WERI-Rb-1 (cell line): Measurements from ENCODE around the gene PRDM8.

ENCODE experiments used
- DNase-seq: peaks from one replicate; pipeline ENCODE4 v3.0.0-alpha.2; 2020
- H3K27ac ChIP-seq: fragments of 250-450 bp; sonication (Bioruptor Pico); 2 replicates; pipeline ENCODE4 v1.5.1; 2020; ENCODE audit warnings: mild to moderate bottlenecking, moderate library complexity
- H3K27me3 ChIP-seq: fragments of 250-450 bp; sonication (Bioruptor Pico); 2 replicates; pipeline ENCODE4 v1.5.1; 2021; ENCODE audit warnings: mild to moderate bottlenecking, low read depth, moderate library complexity; ENCODE audit not compliant: insufficient read depth, severe bottlenecking
- H3K36me3 ChIP-seq: fragments of 250-450 bp; sonication (Bioruptor Pico); 2 replicates; pipeline ENCODE4 v1.5.1; 2020; ENCODE audit warnings: mild to moderate bottlenecking, moderate library complexity
- H3K4me3 ChIP-seq: 2 replicates; pipeline ENCODE4 v1.5.1; 2011; ENCODE audit warnings: low read depth, mild to moderate bottlenecking, control low read depth, low read length
- H3K9me3 ChIP-seq: fragments of 250-450 bp; sonication (Bioruptor Pico); 2 replicates; pipeline ENCODE4 v1.5.1; 2021; ENCODE audit warnings: mild to moderate bottlenecking, moderate library complexity; ENCODE audit not compliant: severe bottlenecking
- CTCF ChIP-seq: IDR thresholded peaks from 2 replicates; pipeline ENCODE4 v1.5.1; 2011; ENCODE audit warnings: low read depth, mild to moderate bottlenecking, control low read depth, inconsistent platforms, low read length

Gene PRDM8

GRCh38 chr4:80208610-80209339 is 11.5 kb downstream of the PRDM8 start:
- no peak for TF ChIP-seq CTCF
- Histone ChIP-seq H3K4me3 (no peak overlapping the region), H3K27ac (no peak overlapping the region), H3K9me3 (no peaks in the 10 kb centered on the region), H3K36me3 (peaks cover 11% of the 10 kb centered on the region), H3K27me3 (no peaks in the 10 kb centered on the region)
- DNase-seq, result no peak

DNA sequence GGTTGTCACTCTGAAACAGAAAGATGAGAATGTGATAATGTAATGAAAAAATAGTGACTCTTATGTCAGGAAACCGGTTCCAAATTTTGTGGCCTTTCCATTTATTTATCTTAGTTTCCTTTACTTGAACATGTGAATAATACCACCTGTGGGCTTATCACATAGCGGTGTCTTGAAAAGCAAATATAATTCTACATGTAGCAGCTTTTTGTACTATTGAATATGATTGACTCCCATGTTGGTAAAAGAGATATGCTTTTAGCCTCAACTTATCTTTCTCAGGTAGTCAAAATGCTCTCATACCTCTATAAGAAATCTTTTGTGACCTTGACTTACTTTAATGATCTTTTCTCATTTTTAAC is 12.0 kb downstream of the PRDM8 start:
- Histone ChIP-seq H3K27me3 (no peaks in the 10 kb centered on the region), H3K9me3 (no peaks in the 10 kb centered on the region), H3K4me3 (no peak overlapping the region), H3K27ac (no peak overlapping the region), H3K36me3 (peaks cover 6% of the 10 kb centered on the region)
- no peak for TF ChIP-seq CTCF
- no peak for DNase-seq

DNA sequence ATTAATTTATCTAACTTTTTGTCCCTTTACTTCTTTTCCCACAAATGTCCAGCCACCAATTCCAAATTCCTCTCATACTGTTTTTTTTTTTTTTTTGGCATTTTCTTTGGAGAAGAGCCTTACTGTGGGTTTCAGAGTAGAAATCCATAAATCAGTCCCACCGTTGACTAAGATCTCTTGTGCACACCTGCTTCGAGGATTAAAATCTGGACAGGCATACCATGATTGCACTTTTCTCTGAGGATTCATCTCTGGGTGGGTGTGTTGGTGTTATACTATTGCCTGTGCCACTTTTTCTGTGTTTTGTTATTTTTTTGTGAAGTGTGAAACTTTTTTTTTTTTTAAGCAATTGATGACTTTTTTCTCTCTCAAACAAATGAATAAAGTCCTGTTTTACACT is 13.2 kb downstream of the PRDM8 start:
- no peak for TF ChIP-seq CTCF
- Histone ChIP-seq H3K4me3 (no peak overlapping the region), H3K36me3 (no peaks in the 10 kb centered on the region), H3K27me3 (no peaks in the 10 kb centered on the region), H3K27ac (peak overlapping the region; percentile 7; the same call in 1 of the 2 replicates), H3K9me3 (no peaks in the 10 kb centered on the region)
- DNase-seq, result no peak

DNA sequence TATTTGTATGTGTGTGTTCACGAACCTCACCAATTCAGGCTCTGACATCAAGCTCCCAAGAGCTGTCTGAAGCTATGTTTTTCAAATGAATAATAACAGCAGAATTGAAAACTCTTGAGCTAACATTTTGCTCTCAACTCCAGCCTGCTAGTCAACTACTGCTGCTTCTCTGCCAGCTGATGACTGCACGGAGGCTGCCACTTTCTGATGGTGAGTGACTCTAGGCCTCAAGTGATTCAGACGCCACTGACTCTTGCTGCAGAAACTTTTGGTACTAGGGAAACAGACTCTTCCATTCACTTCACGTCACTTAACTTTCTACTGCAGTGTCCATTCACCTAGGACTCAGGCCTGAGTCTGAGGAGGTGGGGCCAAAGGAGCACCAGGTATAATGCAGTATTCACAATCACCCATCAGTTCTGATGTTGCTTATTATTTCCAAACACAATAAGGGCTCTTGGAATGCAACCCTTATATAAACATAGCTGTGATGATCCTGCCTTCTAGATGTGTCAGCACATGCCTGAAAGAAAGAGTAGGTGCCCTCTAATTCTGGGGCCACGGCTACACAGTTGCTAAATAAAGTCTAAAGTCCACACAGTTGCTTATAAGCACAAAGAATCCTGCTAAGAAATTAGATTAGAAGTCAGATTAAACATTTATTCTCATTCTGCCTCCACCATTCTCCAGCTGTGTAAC is 16.0 kb downstream of the PRDM8 start:
- H3K27me3 ChIP-seq, result no peaks in the 10 kb centered on the region

GRCh38 chr4:80215449-80216052 is 18.2 kb downstream of the PRDM8 start:
- no peaks in the 10 kb centered on the region for H3K36me3 ChIP-seq
- no peak overlapping the region for H3K4me3 ChIP-seq
- TF ChIP-seq CTCF, result no peak
- H3K9me3 ChIP-seq, result no peaks in the 10 kb centered on the region
- DNase-seq, result no peak
- H3K27ac ChIP-seq, result no peak overlapping the region
- H3K27me3 ChIP-seq, result no peaks in the 10 kb centered on the region

More for the DNA sequence above, 16.0 kb downstream of the PRDM8 start:
- Histone ChIP-seq H3K36me3 (no peaks in the 10 kb centered on the region), H3K27ac (no peak overlapping the region), H3K4me3 (no peak overlapping the region), H3K9me3 (no peaks in the 10 kb centered on the region)
- no peak for DNase-seq
- TF ChIP-seq CTCF, result no peak
